HG02938 (cell line): ENCODE results near the gene PHC2.
"Not testable (repeated sequence)": the region's sequence is repeated elsewhere in the genome, so short reads cannot be mapped to it uniquely, and the experiment has no call there.

Experiments used
- ATAC-seq: cut with Tn5 transposase; IDR thresholded peaks from one replicate; pipeline ENCODE4 v1.9.1; 2021; ENCODE audit warnings: mild to moderate bottlenecking, moderate library complexity; ENCODE audit not compliant: unreplicated experiment

PHC2 gene

DNA sequence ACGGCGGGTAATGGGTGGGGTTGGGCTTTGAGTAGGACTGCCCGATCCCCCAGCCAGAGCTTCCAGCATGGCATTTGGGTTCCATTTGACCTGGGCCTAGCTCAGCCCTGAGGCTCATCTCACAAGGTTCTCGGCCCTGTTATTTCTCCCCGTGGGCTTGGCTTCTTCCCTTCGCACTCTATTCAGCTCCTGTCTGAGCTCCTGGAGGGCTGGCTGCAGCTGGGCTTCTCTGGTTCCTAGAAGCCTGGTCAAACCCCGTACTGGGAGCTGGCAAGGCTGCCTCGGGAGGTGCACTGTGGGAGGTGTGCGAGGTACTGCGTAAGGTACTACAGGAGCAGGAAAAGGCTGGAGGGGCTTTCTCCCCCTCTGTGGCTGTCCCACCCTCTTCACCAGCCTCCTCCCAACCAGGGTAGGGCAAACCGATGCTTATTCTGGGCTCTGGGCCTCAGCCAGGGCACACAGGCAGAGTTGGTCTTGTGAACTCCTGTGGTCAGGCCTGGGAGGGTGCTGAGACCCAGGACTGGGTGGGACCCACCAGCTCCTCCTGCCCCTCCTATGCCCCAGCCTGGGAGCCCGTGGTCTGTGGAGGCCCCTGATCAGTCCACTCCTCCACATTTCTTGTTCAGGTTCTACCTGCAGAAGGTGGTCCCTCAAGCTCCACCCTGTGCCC lies 110.8 kb downstream of the PHC2 start:
- no peak for ATAC-seq

GRCh38 chr1:33319186-33319948 lies 111.5 kb downstream of the PHC2 start:
- ATAC-seq, result no peak

- no peak for ATAC-seq
Measured at GRCh38 chr1:33317946-33318345, 112.9 kb downstream of the PHC2 start.

GRCh38 chr1:33317354-33317753 lies 113.5 kb downstream of the PHC2 start:
- ATAC-seq, result no peak

GRCh38 chr1:33316601-33317000 lies 114.3 kb downstream of the PHC2 start:
- no peak for ATAC-seq

GRCh38 chr1:33314416-33314815 lies 116.5 kb downstream of the PHC2 start:
- no peak for ATAC-seq

DNA sequence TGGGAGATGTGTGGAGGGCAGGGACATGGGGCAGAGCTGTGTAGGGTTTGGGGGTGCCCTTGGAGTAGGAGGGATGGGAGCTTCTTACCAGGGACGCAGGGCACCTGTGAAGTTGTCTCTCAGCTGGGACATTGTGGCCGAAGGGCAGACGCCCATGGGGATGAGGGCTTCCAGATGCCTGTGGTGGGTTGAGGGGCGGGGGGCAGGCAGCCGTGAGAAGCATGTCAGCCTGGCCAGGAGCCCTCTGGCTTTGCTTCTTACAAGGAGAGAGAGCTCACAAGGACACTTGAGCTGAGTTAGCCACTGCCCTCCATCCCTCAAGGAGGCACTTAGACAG lies 118.5 kb downstream of the PHC2 start:
- ATAC-seq, result no peak

- ATAC-seq, result no peak
Measured at GRCh38 chr1:33311706-33312412, 119.0 kb downstream of the PHC2 start.

- no peak for ATAC-seq
Measured at GRCh38 chr1:33310702-33311101, 120.2 kb downstream of the PHC2 start.

GRCh38 chr1:33309351-33309750 lies 121.5 kb downstream of the PHC2 start:
- not testable (repeated sequence) for ATAC-seq

GRCh38 chr1:33307494-33307864 lies 123.4 kb downstream of the PHC2 start:
- no peak for ATAC-seq

GRCh38 chr1:33306653-33307493 lies 124.0 kb downstream of the PHC2 start:
- no peak for ATAC-seq

GRCh38 chr1:33305816-33306652 lies 124.9 kb downstream of the PHC2 start:
- ATAC-seq, result no peak

DNA sequence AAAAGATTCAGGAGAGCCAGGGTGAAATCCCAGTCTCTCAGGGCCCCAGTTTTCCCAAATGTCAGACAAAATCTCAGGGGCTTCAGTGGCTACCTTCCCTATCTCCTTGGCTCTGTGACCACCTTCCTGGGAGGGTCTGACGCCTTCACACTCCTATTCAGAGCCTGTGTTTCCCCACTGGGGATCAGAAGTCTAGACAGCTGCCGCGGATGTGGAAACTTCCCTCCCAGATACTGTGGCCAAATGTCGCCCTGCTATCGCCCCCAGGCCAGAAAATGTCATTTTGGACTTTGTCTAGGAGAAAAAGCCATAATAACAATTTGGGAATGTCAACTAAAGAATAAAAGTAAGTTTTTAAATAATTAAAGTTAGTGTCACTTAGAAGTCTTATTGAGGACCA lies 125.9 kb downstream of the PHC2 start:
- ATAC-seq, result no peak

GRCh38 chr1:33302325-33302724 lies 128.6 kb downstream of the PHC2 start:
- ATAC-seq, result no peak

DNA sequence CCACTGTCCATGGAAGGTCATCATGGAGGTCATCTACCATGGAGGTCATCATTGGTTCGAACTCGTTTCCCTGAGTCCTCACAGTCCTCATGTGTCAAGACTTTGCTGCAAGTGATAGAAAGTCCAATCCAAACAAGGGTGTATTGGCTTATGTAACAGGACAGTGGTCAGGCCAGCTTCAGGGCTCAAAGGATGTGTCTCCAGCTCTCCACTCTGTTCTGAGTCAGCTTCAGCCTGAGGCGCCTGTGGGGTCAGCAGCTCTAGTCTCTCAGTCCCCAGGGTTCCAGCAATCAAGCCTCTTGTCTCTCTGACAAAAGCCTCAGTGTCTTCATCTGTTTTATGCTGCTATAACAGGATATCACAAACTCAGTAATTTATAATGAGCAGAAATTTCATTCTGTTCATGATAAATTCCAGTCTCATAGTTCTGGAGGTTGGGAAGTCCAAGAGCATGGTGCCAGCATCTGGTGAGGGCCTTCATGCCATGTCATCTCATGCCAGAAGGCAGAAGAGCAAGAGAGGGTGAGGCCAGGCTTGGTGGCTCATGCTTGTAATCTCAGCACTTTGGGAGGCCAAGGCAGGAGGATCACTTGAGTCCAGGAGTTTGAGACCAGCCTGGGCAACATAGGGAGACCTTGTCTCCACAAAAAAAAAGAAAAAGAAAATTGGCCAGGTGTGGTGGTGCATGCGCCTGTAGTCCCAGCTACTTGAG lies 129.5 kb downstream of the PHC2 start:
- no peak for ATAC-seq

DNA sequence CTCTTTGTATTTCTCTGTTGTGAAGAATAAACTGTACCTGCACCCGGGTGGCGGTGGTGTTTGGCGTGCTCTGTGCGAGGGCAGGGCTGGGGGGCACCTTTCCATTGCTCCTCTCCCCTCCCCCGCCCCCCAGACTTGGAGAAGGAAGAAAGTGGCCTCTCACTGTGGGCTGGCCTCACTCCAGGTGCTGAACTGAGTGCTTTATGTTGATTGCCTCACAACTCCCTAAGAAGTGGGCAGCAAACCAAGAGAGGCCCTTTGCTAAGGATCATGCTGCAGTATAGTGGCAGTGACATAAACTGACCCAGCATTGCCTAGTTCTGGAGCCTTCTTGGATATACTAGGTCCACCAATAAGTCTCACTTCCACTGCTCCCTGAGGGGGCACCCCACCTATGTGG lies 130.2 kb downstream of the PHC2 start:
- no peak for ATAC-seq

DNA sequence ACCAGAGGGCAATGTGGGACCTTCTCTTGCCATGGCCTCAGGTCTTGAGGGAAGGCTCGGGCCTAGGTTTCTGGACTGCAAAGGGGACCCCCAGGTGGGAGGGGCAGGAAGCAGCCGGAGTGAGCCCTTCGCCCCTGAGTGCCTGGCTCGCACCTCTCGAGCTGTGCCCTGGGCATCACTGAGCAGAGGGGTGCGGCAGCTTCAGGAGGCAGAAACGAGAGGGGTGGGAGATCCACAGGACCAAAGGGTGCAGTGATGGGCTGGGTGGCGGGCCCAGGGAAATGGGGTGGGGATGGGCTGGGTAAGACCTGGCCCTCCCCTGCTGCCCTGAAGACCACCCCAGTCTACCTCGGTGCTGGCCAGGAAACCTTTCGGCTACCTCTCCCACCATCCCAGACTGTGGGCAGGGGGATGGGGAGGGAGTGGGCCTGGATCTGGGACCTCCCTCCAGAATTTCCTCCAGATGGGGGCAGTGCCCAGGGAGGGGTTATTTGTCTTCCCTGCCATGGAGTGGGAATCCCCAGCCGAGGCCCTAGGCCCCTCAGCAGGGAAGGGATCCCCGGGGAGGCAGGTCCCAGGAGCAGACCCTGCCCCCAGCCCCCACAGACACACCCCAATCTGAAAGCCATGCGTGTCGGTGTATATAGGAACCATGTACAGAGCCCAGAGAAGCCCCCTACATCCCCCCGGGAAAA lies 131.3 kb downstream of the PHC2 start:
- ATAC-seq, result no peak

DNA sequence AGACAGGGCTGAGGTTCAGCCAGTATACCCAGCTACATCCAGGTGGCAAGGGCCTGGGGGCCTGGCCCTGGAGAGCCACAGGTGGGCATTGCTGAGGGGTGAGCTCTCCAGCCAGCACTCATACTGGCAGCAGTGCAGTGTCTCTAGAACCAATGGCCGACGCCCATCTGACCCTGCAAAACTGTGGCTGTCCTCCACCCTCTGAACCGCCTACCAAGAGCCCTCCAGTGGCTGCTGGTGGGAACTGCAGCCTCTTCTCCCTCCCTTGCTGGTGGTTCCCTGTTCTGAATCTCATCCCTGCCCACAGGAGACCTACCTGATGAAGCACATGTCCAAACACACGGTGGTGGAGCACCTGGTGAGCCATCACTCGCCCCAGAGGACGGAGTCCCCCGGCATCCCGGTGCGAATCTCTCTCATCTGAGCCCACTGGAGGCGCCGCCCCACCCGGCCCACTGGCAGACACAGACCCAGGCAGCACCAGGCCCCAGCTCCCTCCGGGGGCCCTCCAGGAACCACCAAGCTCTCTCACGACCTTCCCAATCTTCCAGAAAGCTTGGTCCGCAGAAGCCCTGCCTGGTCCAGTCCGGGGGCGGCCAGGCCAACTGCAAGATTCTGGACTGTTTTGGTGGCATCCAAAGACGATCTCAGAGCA lies 132.1 kb downstream of the PHC2 start:
- no peak for ATAC-seq
